GM20000 (cell line): ENCODE data around the gene CSTF2T.

Experiments
- DNase-seq: peaks from one replicate; pipeline ENCODE4 v3.0.0; 2012; ENCODE audit warnings: low spot score
- TF ChIP-seq, protein P1 (sequence below): IDR thresholded peaks from 2 replicates; pipeline ENCODE4 v1.5.1; 2012; ENCODE audit warnings: mild to moderate bottlenecking, control low read depth; ENCODE audit errors: extremely low read depth, missing control alignments

CSTF2T gene

GRCh38 chr10:51733057-51733456 is 33.7 kb upstream of the CSTF2T start:
- TF ChIP-seq, protein P1, sequence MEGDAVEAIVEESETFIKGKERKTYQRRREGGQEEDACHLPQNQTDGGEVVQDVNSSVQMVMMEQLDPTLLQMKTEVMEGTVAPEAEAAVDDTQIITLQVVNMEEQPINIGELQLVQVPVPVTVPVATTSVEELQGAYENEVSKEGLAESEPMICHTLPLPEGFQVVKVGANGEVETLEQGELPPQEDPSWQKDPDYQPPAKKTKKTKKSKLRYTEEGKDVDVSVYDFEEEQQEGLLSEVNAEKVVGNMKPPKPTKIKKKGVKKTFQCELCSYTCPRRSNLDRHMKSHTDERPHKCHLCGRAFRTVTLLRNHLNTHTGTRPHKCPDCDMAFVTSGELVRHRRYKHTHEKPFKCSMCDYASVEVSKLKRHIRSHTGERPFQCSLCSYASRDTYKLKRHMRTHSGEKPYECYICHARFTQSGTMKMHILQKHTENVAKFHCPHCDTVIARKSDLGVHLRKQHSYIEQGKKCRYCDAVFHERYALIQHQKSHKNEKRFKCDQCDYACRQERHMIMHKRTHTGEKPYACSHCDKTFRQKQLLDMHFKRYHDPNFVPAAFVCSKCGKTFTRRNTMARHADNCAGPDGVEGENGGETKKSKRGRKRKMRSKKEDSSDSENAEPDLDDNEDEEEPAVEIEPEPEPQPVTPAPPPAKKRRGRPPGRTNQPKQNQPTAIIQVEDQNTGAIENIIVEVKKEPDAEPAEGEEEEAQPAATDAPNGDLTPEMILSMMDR = no peak
- no peak for DNase-seq

DNA sequence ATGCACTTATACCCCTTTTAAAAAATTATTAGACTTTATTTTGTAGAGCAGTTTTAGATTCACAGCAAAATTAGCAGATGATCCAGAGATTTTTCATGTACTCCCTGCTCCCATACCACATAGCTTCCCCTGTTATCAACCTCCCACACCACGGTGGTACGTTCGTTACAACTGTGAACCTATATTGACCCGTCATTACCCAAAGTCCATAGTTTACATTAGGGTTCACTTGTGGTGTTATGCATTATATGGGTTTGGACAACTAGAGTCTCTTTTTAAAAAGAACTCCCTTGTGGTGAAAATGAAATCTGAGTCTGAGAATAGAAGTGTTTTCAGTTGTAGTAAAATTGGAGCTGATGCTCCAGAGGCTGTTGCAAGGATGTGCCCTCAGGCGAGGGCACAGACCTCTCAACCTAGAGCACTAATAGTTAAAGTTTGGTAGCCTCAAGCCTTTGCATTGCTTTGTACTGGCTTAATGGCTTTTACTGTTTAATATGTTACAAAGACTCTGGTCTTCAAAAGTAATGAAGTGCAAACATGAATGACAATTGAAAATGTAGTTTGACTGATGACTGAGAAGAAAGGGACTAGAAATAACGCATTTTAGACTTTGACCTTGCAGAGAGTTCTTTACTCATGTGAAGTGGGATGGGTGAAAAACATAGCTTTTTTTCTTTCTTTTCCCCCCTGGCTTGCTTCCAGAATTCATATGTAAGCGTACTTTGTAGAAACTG is 30.6 kb upstream of the CSTF2T start:
- TF ChIP-seq, protein P1 = no peak
- no peak for DNase-seq

GRCh38 chr10:51724038-51724437 is 24.6 kb upstream of the CSTF2T start:
- no peak for DNase-seq

DNA sequence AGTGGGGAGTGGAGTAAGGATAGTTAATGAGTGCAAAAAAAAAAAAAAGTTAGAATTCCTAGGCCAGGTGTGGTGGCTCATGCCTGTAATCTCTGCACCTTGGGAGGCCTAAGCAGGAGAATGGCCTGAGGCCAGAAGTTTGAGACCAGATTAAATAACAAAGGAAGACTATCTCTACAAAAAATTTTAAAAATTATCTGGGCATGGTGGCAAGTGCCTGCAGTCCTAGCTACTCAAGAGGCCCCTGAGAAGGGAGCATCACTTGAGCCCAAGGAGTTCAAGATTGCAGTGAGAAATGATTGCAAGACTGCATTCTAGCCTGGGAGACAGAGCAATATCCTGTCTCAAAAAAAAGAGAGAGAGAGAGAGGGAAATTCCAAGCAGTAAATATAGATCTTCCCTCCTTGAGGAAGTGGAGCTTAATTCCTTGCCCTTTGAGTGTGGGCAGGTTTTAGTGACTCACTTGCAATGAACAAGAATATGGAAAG is 19.5 kb upstream of the CSTF2T start:
- DNase-seq = no peak

More at GRCh38 chr10:51724038-51724437, 24.6 kb upstream of the CSTF2T start:
- TF ChIP-seq, protein P1 = no peak

DNA sequence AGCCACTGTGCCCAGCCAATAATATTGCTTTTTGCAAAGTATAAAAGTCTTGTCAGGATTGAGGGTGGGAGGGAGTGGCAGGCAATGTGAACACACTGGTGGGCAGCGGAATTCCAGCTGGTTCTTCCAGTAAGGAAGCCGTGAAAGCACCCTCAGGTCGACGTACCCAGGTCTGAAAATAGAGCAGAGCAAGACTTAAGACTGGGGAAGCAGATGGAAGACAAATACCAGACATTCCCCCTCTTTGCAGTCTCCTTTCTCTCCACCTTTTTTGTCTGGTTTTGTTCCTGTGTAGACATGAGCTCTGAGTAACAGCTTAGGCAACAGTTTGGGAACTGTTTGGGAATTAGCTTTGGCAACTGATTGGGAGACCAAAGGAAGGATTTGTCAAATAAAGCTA is 17.6 kb upstream of the CSTF2T start:
- no peak for DNase-seq
- TF ChIP-seq, protein P1 = no peak

More for the DNA sequence above, 19.5 kb upstream of the CSTF2T start:
- TF ChIP-seq, protein P1 = no peak

DNA sequence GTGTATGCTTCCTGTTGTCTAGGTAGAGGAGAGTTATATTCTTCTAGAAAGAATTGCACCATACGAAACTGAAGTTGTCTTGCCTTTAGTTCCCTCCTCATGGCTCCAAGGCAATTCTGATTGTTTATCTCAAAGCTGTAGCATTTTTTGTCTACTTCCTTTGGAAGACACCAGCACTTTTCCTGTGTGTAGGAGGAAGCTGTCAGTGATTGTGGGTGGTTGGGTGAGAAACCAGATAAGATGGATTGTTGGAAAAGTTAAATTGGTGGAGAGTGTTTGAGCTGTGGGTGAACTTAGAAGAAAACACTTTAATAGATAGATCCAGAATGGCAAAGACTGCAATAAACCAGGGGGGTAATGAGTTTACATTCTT is 12.1 kb upstream of the CSTF2T start:
- TF ChIP-seq, protein P1 = no peak
- no peak for DNase-seq

GRCh38 chr10:51709324-51709972 is 10.1 kb upstream of the CSTF2T start:
- TF ChIP-seq, protein P1 = no peak
- no peak for DNase-seq
